HEK293 (cell line): ENCODE results near the gene SLC17A4.

Source experiments
- CTCF ChIA-PET: fragments of 350-600 bp; formaldehyde crosslinking; extraction: SDS; loops from one replicate; lab custom pipeline; 2021; ENCODE audit warnings: antibody characterized with exemption; lab: Yijun Ruan, JAX
- POLR2A ChIA-PET: fragments of 300-600 bp; formaldehyde crosslinking; extraction: SDS; loops from one replicate; lab custom pipeline; 2020; ENCODE audit warnings: antibody characterized with exemption, inconsistent platforms; lab: Yijun Ruan, JAX
- H3K27ac ChIP-seq: fragments of 200-500 bp; sonication (Bioruptor generic); 2 replicates; pipeline ENCODE4 v1.5.1; 2014; ENCODE audit warnings: low read depth, low read length, control low read depth, inconsistent platforms; ENCODE audit errors: extremely low read depth
- H3K36me3 ChIP-seq, 2 experiments: fragments of 200-500 bp in 1 of 2; sonication (Bioruptor generic) in 1 of 2; 1 replicate in 1 of 2; 2 replicates in 1 of 2; pipeline ENCODE4 v1.5.1; 2014 to 2017; ENCODE audit warnings: inconsistent platforms in 2 of 2, low read length in 2 of 2; ENCODE audit not compliant: control insufficient read depth in 2 of 2, insufficient read depth in 1 of 2
- H3K4me1 ChIP-seq: fragments of 200-500 bp; sonication (Bioruptor generic); 2 replicates; pipeline ENCODE4 v1.5.1; 2014; ENCODE audit warnings: mild to moderate bottlenecking, low read length, inconsistent platforms; ENCODE audit not compliant: control insufficient read depth, insufficient read depth
- H3K4me3 ChIP-seq: 2 replicates; pipeline ENCODE4 v1.5.1; 2011; ENCODE audit warnings: low read depth, mild to moderate bottlenecking, control low read depth, low read length, moderate library complexity
- H3K9me3 ChIP-seq: fragments of 200-500 bp; sonication (Bioruptor generic); 2 replicates; pipeline ENCODE4 v1.5.1; 2014; ENCODE audit warnings: low read depth, low read length, inconsistent platforms; ENCODE audit not compliant: control insufficient read depth, insufficient read depth
- FEZF1 ChIP-seq: fragments of 450-650 bp; formaldehyde crosslinking; IDR thresholded peaks from 2 replicates; pipeline ENCODE4 v1.5.1; 2016; ENCODE audit warnings: missing biosample characterization, missing genetic modification characterization
- INSM2 ChIP-seq: fragments of 450-650 bp; formaldehyde crosslinking; IDR thresholded peaks from 2 replicates; pipeline ENCODE4 v1.5.1; 2016; ENCODE audit warnings: missing biosample characterization, missing genetic modification characterization
- KLF9 ChIP-seq: fragments of 450-650 bp; formaldehyde crosslinking; IDR thresholded peaks from 2 replicates; pipeline ENCODE4 v1.5.1; 2016; ENCODE audit warnings: missing biosample characterization, missing genetic modification characterization, low read depth
- OSR2 ChIP-seq: fragments of 450-650 bp; formaldehyde crosslinking; IDR thresholded peaks from 2 replicates; pipeline ENCODE4 v1.5.1; 2016; ENCODE audit warnings: missing biosample characterization, missing genetic modification characterization
- PRDM2 ChIP-seq: fragments of 450-650 bp; formaldehyde crosslinking; IDR thresholded peaks from 2 replicates; pipeline ENCODE4 v1.5.1; 2016; ENCODE audit warnings: missing biosample characterization, missing genetic modification characterization, borderline replicate concordance
- SP7 ChIP-seq: fragments of 450-650 bp; formaldehyde crosslinking; IDR thresholded peaks from 2 replicates; pipeline ENCODE4 v1.5.1; 2016; ENCODE audit warnings: missing biosample characterization, missing genetic modification characterization
- TRIM28 ChIP-seq: IDR thresholded peaks from 2 replicates; pipeline ENCODE4 v1.6.1; 2011; ENCODE audit warnings: low read length, control low read depth, borderline replicate concordance
- ZBTB17 ChIP-seq: fragments of 450-650 bp; formaldehyde crosslinking; IDR thresholded peaks from 2 replicates; pipeline ENCODE4 v1.5.1; 2016; ENCODE audit warnings: missing biosample characterization, missing genetic modification characterization
- ZBTB8A ChIP-seq: fragments of 450-650 bp; formaldehyde crosslinking; IDR thresholded peaks from 2 replicates; pipeline ENCODE4 v1.5.1; 2016; ENCODE audit warnings: missing biosample characterization, missing genetic modification characterization
- ZFP41 ChIP-seq: fragments of 450-650 bp; formaldehyde crosslinking; IDR thresholded peaks from 2 replicates; pipeline ENCODE4 v1.5.1; 2016; ENCODE audit warnings: missing biosample characterization, missing genetic modification characterization, borderline replicate concordance
- ZIC2 ChIP-seq: fragments of 450-650 bp; formaldehyde crosslinking; IDR thresholded peaks from 2 replicates; pipeline ENCODE4 v1.5.1; 2016; ENCODE audit warnings: missing biosample characterization, missing genetic modification characterization
- ZNF121 ChIP-seq: fragments of 450-650 bp; formaldehyde crosslinking; IDR thresholded peaks from 2 replicates; pipeline ENCODE4 v1.5.1; 2016; ENCODE audit warnings: missing biosample characterization, missing genetic modification characterization
- ZNF132 ChIP-seq: fragments of 450-650 bp; formaldehyde crosslinking; IDR thresholded peaks from 2 replicates; pipeline ENCODE4 v1.5.1; 2017; ENCODE audit warnings: missing biosample characterization, missing genetic modification characterization, borderline replicate concordance
- ZNF169 ChIP-seq: fragments of 450-650 bp; formaldehyde crosslinking; IDR thresholded peaks from 2 replicates; pipeline ENCODE4 v1.5.1; 2016; ENCODE audit warnings: missing biosample characterization, missing genetic modification characterization
- ZNF2 ChIP-seq: fragments of 450-650 bp; formaldehyde crosslinking; IDR thresholded peaks from 2 replicates; pipeline ENCODE4 v1.5.1; 2016; ENCODE audit warnings: missing biosample characterization, missing genetic modification characterization
- ZNF211 ChIP-seq: fragments of 450-650 bp; formaldehyde crosslinking; IDR thresholded peaks from 2 replicates; pipeline ENCODE4 v1.5.1; 2016; ENCODE audit warnings: low read depth, missing biosample characterization, missing genetic modification characterization
- ZNF362 ChIP-seq: fragments of 450-650 bp; formaldehyde crosslinking; IDR thresholded peaks from 2 replicates; pipeline ENCODE4 v1.5.1; 2016; ENCODE audit warnings: missing biosample characterization, missing genetic modification characterization
- ZNF366 ChIP-seq: fragments of 450-650 bp; formaldehyde crosslinking; conservative IDR thresholded peaks from 2 replicates; pipeline ENCODE4 v1.5.1; 2016; ENCODE audit warnings: missing biosample characterization, missing genetic modification characterization
- ZNF530 ChIP-seq: fragments of 450-650 bp; formaldehyde crosslinking; IDR thresholded peaks from 2 replicates; pipeline ENCODE4 v1.5.1; 2016; ENCODE audit warnings: low read depth, missing biosample characterization, missing genetic modification characterization

The SLC17A4 gene

GRCh38 chr6:25709761-25710160, 44.8 kb upstream of the SLC17A4 start:
- Histone ChIP-seq H3K36me3 (no peaks in the 10 kb centered on the region), H3K4me1 (no peaks in the 10 kb centered on the region), H3K4me3 (no peak overlapping the region), H3K9me3 (no peaks in the 10 kb centered on the region), H3K27ac (no peak overlapping the region)
- ChIA-PET POLR2A (no interaction called here), CTCF (interaction anchor here (1.8 to 4.2 kb wide), 2 partner anchors 8 to 11 kb away, joined by 12 to 24 read pairs; no protein-coding TSS in a partner anchor)
- TF ChIP-seq ZNF132 (no peak), ZNF362 (no peak), ZNF169 (tag by site-specific recombination) (no peak), ZNF121 (tag by site-specific recombination) (no peak), ZBTB8A (tag by site-specific recombination) (no peak), INSM2 (tag by site-specific recombination) (no peak)

- H3K9me3 ChIP-seq = no peaks in the 10 kb centered on the region
- CTCF ChIA-PET = interaction anchor here (1.8 to 4.2 kb wide), 2 partner anchors 8 to 10 kb away, joined by 12 to 24 read pairs; no protein-coding TSS in a partner anchor
- TF ChIP-seq KLF9 (tag by site-specific recombination) = 0 out of 2 replicates have a peak, but pooled peaks have one; percentile 20
- TF ChIP-seq ZFP41 (tag by site-specific recombination) = no peak
- TF ChIP-seq, all 188 proteins: peak for 1
- no peaks in the 10 kb centered on the region for H3K4me1 ChIP-seq
- no peak overlapping the region for H3K4me3 ChIP-seq
- H3K27ac ChIP-seq = no peak overlapping the region
- H3K36me3 ChIP-seq = no peaks in the 10 kb centered on the region
- POLR2A ChIA-PET = no interaction called here
These were observed 44.3 kb upstream of the SLC17A4 start for GRCh38 chr6:25710287-25710686.

GRCh38 chr6:25713824-25714223, 40.7 kb upstream of the SLC17A4 start:
- no peak overlapping the region for H3K4me3 ChIP-seq
- H3K36me3 ChIP-seq = no peaks in the 10 kb centered on the region
- CTCF ChIA-PET = interaction anchor here (1.0 kb wide), 1 partner anchor 490 kb away, joined by 3 read pairs; no protein-coding TSS in a partner anchor
- TF ChIP-seq FEZF1 (tag by site-specific recombination) = 0 out of 2 replicates have a peak, but pooled peaks have one; percentile 11
- no peak for TF ChIP-seq ZNF2 (tag by site-specific recombination)
- TF ChIP-seq SP7 (tag by site-specific recombination) = peak; percentile 88
- POLR2A ChIA-PET = interaction anchor here (0.6 kb wide), 1 partner anchor 13 kb away, joined by 4 read pairs; no protein-coding TSS in a partner anchor
- no peaks in the 10 kb centered on the region for H3K4me1 ChIP-seq
- H3K9me3 ChIP-seq = no peaks in the 10 kb centered on the region
- H3K27ac ChIP-seq = no peak overlapping the region

GRCh38 chr6:25714765-25715164, 39.8 kb upstream of the SLC17A4 start:
- POLR2A ChIA-PET = interaction anchor here (1.1 kb wide), 1 partner anchor 17 kb away, joined by 3 read pairs; no protein-coding TSS in a partner anchor
- no peaks in the 10 kb centered on the region for H3K36me3 ChIP-seq
- no peak overlapping the region for H3K4me3 ChIP-seq
- CTCF ChIA-PET = interaction anchor here (0.8 to 1.8 kb wide), 4 partner anchors 74 to 491 kb away, joined by 3 to 7 read pairs (median 4); no protein-coding TSS in a partner anchor
- H3K9me3 ChIP-seq = no peaks in the 10 kb centered on the region
- H3K27ac ChIP-seq = no peak overlapping the region
- H3K4me1 ChIP-seq = no peaks in the 10 kb centered on the region
- TF ChIP-seq ZBTB17 (tag by site-specific recombination) (no peak), ZNF211 (tag by site-specific recombination) (no peak), ZIC2 (no peak), ZFP41 (tag by site-specific recombination) (no peak), OSR2 (tag by site-specific recombination) (no peak), ZNF530 (tag by site-specific recombination) (no peak), ZNF366 (tag by site-specific recombination) (no peak), TRIM28 (no peak), PRDM2 (tag by site-specific recombination) (no peak)
